Fibroblast of lung (primary cell): ENCODE results near the gene MMP20. TPM values are rescaled to one million over a fixed set of nuclear protein-coding genes. Genes with fewer than 3 reads are reported as not detected.

Source experiments
- DNase-seq, 2 donors: peaks; one replicate each; pipeline versions ENCODE4 v3.0.0 to v3.0.0-alpha.2; 2010; ENCODE audit warnings: low read depth in 2 of 2
- H2AFZ ChIP-seq: 2 replicates; pipeline ENCODE4 v1.5.1; 2012; ENCODE audit warnings: low read length, control low read depth, inconsistent platforms
- H3K27ac ChIP-seq: 2 replicates; pipeline ENCODE4 v1.5.1; 2011; ENCODE audit warnings: low read length, control low read depth; ENCODE audit not compliant: insufficient read depth
- H3K27me3 ChIP-seq: 2 replicates; pipeline ENCODE4 v1.5.1; 2011; ENCODE audit warnings: mild to moderate bottlenecking, low read length; ENCODE audit not compliant: control insufficient read depth, insufficient read depth
- H3K36me3 ChIP-seq: 2 replicates; pipeline ENCODE4 v1.5.1; 2011; ENCODE audit warnings: low read length; ENCODE audit not compliant: control insufficient read depth, insufficient read depth
- H3K4me1 ChIP-seq: 2 replicates; pipeline ENCODE4 v1.5.1; 2011; ENCODE audit warnings: low read length; ENCODE audit not compliant: control insufficient read depth, insufficient read depth; ENCODE audit errors: extremely low read depth
- H3K4me2 ChIP-seq: 2 replicates; pipeline ENCODE4 v1.5.1; 2011; ENCODE audit warnings: low read length, control low read depth; ENCODE audit not compliant: insufficient read depth; ENCODE audit errors: extremely low read depth
- H3K4me3 ChIP-seq, 4 experiments: fragments of 200-600 bp in 1 of 4; sonication (generic) in 1 of 4; replicated peaks in 1 of 4; 2 replicates each; pipeline ENCODE4 v1.5.1; 2011 to 2016; ENCODE audit warnings: low read length in 4 of 4, low read depth in 3 of 4, mild to moderate bottlenecking in 3 of 4, control low read depth in 2 of 4, inconsistent platforms in 1 of 4, mixed read lengths in 1 of 4; ENCODE audit not compliant: insufficient read depth in 1 of 4; ENCODE audit errors: control extremely low read depth in 1 of 4
- H3K79me2 ChIP-seq: 2 replicates; pipeline ENCODE4 v1.5.1; 2012; ENCODE audit warnings: mild to moderate bottlenecking, low read length, inconsistent platforms; ENCODE audit not compliant: control insufficient read depth, insufficient read depth
- H3K9ac ChIP-seq: 2 replicates; pipeline ENCODE4 v1.5.1; 2011; ENCODE audit warnings: mild to moderate bottlenecking, low read length, control low read depth; ENCODE audit not compliant: insufficient read depth
- H3K9me3 ChIP-seq: 2 replicates; pipeline ENCODE4 v1.5.1; 2012; ENCODE audit warnings: low read depth, low read length; ENCODE audit not compliant: control insufficient read depth, insufficient read depth
- H4K20me1 ChIP-seq: 2 replicates; pipeline ENCODE4 v1.5.1; 2011; ENCODE audit warnings: low read length; ENCODE audit not compliant: control insufficient read depth, insufficient read depth; ENCODE audit errors: extremely low read depth
- EZH2 ChIP-seq: IDR thresholded peaks from 2 replicates; pipeline ENCODE4 v1.5.1; 2012; ENCODE audit warnings: low read length, control low read depth, mild to moderate bottlenecking; ENCODE audit errors: missing control alignments
- polyA plus RNA-seq, 2 donors: library from polyadenylated mRNA; depleted of rRNA in 1 of 2; stranded (reverse) in 1 of 2; unstranded in 1 of 2; fragments of >200 nt; gene quantifications; 2 replicates each; pipeline ENCODE4 v1.2.1, GENCODE V29; 2011 to 2012; ENCODE audit warnings: missing spikeins in 1 of 2
- total RNA-seq: library from RNA; depleted of rRNA; stranded (reverse); fragments of >200 nt; gene quantifications from 2 replicates; pipeline ENCODE4 v1.2.1, GENCODE V29; 2014
- TF ChIP-seq, protein P1 (sequence below), 2 donors: IDR thresholded peaks in 1 of 2; conservative IDR thresholded peaks in 1 of 2; 1 replicate in 1 of 2; 2 replicates in 1 of 2; pipeline ENCODE4 v1.5.1; 2011 to 2012; ENCODE audit warnings: low read length in 2 of 2, control low read depth in 1 of 2, inconsistent platforms in 1 of 2, low read depth in 1 of 2, mild to moderate bottlenecking in 1 of 2

MMP20 gene
- total and polyA plus RNA-seq, 2 donors (not counting 1 experiment from before 2014, with no cell fraction given), result not detected

DNA sequence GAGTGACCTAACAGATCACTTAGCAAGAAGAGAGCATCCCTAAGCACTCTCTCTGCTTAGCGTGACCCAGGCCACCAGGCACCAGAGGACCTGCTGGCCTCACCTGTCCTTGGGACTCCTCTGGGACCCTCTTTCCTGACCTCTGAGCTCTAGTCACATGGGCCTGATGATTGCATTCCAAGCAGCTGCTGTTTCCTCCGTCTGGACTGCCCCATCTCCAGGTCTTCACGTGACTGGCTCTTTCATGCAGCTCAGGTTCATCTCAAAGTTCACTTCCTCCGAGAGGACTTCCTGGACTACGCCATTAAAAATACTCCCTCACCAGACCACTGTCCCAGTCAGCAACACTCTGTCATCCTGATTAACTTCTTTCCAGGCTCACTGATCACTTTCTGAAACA, 2.9 kb downstream of the MMP20 start:
- Histone ChIP-seq H3K9ac (no peak overlapping the region), H3K4me1 (no peaks in the 10 kb centered on the region), H3K9me3 (no peaks in the 10 kb centered on the region), H3K79me2 (no peaks in the 10 kb centered on the region), H3K36me3 (no peaks in the 10 kb centered on the region), H3K27me3 (no peaks in the 10 kb centered on the region), H3K27ac (no peak overlapping the region), H4K20me1 (no peaks in the 10 kb centered on the region), H3K4me3 (no peak overlapping the region), H3K4me2 (no peak overlapping the region), H2AFZ (no peak overlapping the region)
- DNase-seq, result no peak
- no peak for TF ChIP-seq EZH2
- TF ChIP-seq, protein P1, sequence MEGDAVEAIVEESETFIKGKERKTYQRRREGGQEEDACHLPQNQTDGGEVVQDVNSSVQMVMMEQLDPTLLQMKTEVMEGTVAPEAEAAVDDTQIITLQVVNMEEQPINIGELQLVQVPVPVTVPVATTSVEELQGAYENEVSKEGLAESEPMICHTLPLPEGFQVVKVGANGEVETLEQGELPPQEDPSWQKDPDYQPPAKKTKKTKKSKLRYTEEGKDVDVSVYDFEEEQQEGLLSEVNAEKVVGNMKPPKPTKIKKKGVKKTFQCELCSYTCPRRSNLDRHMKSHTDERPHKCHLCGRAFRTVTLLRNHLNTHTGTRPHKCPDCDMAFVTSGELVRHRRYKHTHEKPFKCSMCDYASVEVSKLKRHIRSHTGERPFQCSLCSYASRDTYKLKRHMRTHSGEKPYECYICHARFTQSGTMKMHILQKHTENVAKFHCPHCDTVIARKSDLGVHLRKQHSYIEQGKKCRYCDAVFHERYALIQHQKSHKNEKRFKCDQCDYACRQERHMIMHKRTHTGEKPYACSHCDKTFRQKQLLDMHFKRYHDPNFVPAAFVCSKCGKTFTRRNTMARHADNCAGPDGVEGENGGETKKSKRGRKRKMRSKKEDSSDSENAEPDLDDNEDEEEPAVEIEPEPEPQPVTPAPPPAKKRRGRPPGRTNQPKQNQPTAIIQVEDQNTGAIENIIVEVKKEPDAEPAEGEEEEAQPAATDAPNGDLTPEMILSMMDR (conservative IDR thresholded peaks at IDR 0.05 in 1 of 2, IDR thresholded peaks at IDR 0.05 in 1 of 2; ENCODE audit: low read depth in 1 of 2, low read length in 2 of 2), result no peak

DNA sequence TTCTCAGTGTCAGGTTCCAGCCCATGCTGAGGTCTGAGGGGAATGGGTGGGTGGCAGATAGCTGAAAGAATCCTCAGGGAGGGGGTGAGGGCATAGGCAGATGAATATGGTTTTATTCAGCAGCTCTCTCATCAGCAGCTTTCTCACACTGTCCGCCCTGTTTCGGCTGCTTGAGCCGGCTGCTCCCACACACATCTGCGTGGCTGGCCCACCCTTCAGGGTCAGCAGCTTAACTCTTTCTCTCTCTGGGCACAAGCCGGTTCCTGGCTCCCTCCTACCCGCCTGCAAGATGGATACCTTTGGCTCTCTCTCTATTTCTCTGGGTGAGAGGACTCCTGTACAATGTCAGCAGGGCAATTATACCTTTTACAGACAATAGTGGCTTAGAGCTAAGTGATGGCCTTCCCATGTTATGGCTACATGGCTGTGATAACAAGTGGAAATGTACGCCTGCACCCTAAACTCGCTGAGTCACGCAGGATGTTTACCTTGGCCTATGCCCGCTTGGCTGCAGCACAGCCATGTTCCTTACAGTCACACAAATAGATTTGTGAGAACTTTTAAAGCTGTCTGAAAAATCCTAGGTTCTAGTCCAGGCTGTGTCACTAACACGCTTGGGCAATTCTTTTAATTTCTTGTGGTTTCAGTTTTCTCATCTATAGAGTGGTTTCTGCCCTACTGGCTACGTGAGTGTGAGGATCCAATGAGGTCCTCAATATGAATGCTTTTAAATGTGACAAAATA, 4.1 kb downstream of the MMP20 start:
- Histone ChIP-seq H3K4me2 (no peak overlapping the region), H4K20me1 (no peaks in the 10 kb centered on the region), H2AFZ (no peak overlapping the region), H3K79me2 (no peaks in the 10 kb centered on the region), H3K4me1 (no peaks in the 10 kb centered on the region), H3K27ac (no peak overlapping the region), H3K4me3 (no peak overlapping the region), H3K27me3 (no peaks in the 10 kb centered on the region), H3K9ac (no peak overlapping the region), H3K9me3 (no peaks in the 10 kb centered on the region), H3K36me3 (no peaks in the 10 kb centered on the region)
- peak; percentile 65 to 81 for DNase-seq
- TF ChIP-seq, protein P1 (conservative IDR thresholded peaks at IDR 0.05 in 1 of 2, IDR thresholded peaks at IDR 0.05 in 1 of 2; ENCODE audit: low read depth in 1 of 2, low read length in 2 of 2), result no peak
- no peak for TF ChIP-seq EZH2

DNA sequence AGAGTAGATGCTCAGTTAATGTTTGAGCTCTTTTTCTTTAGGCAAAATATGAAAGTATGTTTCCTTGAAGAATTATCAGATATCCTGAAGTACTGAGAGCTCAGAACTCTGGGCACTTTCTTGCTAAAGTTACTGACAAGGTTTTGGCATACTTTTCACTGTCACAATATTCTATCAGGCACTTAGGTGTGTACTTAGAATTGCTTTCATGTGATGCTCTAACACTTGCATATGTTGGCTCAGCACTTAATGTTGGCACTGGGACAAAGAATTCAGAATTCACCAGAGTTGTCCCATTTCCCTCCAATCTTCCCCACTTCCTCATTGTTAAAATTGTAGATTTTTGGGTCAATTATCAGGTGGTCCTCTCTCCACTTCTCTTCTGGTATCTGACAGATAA, 5.0 kb downstream of the MMP20 start:
- DNase-seq, result no peak

More for the DNA sequence above, 5.0 kb downstream of the MMP20 start:
- Histone ChIP-seq H3K36me3 (no peaks in the 10 kb centered on the region), H3K9me3 (no peaks in the 10 kb centered on the region), H3K27me3 (no peaks in the 10 kb centered on the region), H3K4me3 (no peak overlapping the region), H3K4me1 (no peaks in the 10 kb centered on the region), H2AFZ (no peak overlapping the region), H4K20me1 (no peaks in the 10 kb centered on the region), H3K9ac (no peak overlapping the region), H3K79me2 (no peaks in the 10 kb centered on the region), H3K4me2 (no peak overlapping the region), H3K27ac (no peak overlapping the region)
- no peak for TF ChIP-seq EZH2
- TF ChIP-seq, protein P1 (conservative IDR thresholded peaks at IDR 0.05 in 1 of 2, IDR thresholded peaks at IDR 0.05 in 1 of 2; ENCODE audit: low read depth in 1 of 2, low read length in 2 of 2), result no peak
